BLaER1 (cell line): ENCODE data around the gene PDCL3.

Experiments used
- H3K27ac ChIP-seq: shearing (Covaris generic); formaldehyde crosslinking; 2 replicates; pipeline ENCODE4 v1.8.1; 2022
- H3K27me3 ChIP-seq: shearing (Covaris generic); formaldehyde crosslinking; 2 replicates; pipeline ENCODE4 v1.8.1; 2022
- H3K36me3 ChIP-seq: shearing (Covaris generic); formaldehyde crosslinking; 2 replicates; pipeline ENCODE4 v1.8.1; 2022
- H3K4me1 ChIP-seq: shearing (Covaris generic); formaldehyde crosslinking; 2 replicates; pipeline ENCODE4 v1.8.1; 2022
- H3K4me2 ChIP-seq: shearing (Covaris generic); formaldehyde crosslinking; 2 replicates; pipeline ENCODE4 v1.8.1; 2022
- H3K4me3 ChIP-seq: shearing (Covaris generic); formaldehyde crosslinking; 2 replicates; pipeline ENCODE4 v1.8.1; 2022
- H3K9ac ChIP-seq: shearing (Covaris generic); formaldehyde crosslinking; 2 replicates; pipeline ENCODE4 v1.8.1; 2022
- H3K9me3 ChIP-seq: shearing (Covaris generic); formaldehyde crosslinking; 2 replicates; pipeline ENCODE4 v1.8.1; 2022
- H4K20me1 ChIP-seq: shearing (Covaris generic); formaldehyde crosslinking; 2 replicates; pipeline ENCODE4 v1.8.1; 2022
- Cebpa-rat ChIP-seq: shearing (Covaris generic); IDR thresholded peaks from 2 replicates; pipeline ENCODE4 v1.8.1; 2022

Gene PDCL3

DNA sequence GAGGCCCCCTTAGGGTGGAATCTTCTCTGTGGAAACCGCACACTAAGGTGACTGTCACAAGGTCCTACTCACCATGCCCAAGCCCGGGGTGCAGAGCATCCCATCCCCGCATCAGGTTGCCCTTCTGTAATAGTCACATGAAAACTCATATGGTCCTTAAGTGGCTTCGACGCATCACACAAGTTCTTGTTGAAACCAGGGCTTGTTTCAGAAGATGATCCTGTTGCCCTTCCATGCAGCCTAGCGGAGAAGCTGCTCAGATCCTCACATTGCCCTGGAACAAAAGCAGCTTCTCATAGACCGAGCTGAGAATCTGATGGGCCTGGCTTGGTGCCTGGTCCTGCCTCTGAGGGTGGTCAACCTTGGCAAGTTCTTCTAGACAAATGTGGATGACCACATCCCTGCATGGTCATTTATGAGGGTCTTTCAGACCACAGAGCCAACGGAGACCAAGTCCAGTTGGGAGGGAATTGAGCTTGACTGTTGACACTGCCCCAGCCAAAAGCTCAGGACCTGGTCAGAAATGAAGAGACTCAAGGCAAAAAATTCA, 54.1 kb downstream of the PDCL3 start:
- H3K36me3 ChIP-seq, result no peaks in the 10 kb centered on the region
- no peaks in the 10 kb centered on the region for H4K20me1 ChIP-seq
- no peak overlapping the region for H3K27ac ChIP-seq
- no peaks in the 10 kb centered on the region for H3K4me1 ChIP-seq
- no peak overlapping the region for H3K4me2 ChIP-seq
- no peak for TF ChIP-seq Cebpa-rat
- peaks cover 5% of the 10 kb centered on the region; the same call in 1 of the 2 replicates for H3K9me3 ChIP-seq
- H3K27me3 ChIP-seq, result no peaks in the 10 kb centered on the region
- H3K9ac ChIP-seq, result no peak overlapping the region
- H3K4me3 ChIP-seq, result no peak overlapping the region

DNA sequence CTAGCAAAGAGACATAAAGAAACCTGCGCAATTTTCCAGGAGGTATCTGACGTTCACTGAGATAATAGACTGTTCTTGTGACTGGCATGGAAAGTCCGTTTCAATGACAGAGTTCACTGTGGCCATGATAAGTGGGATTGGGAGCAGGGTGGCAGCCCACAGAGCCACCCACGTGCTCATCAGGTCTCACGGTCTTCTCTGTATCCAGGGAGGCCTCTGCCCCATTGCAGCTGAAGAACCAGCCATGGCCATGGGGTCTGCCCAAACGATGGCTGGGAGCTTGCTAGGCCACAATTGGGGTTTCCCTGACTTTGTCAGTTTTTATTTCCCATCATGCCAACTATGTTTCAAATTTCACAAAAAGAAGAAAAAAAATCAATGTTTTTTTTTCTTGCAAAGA, 57.2 kb downstream of the PDCL3 start:
- H3K9me3 ChIP-seq, result peaks cover 5% of the 10 kb centered on the region; the same call in 1 of the 2 replicates
- H3K4me2 ChIP-seq, result no peak overlapping the region
- no peak overlapping the region for H3K27ac ChIP-seq
- no peaks in the 10 kb centered on the region for H3K4me1 ChIP-seq
- H3K9ac ChIP-seq, result no peak overlapping the region
- no peak for TF ChIP-seq Cebpa-rat
- no peaks in the 10 kb centered on the region for H4K20me1 ChIP-seq
- H3K4me3 ChIP-seq, result no peak overlapping the region
- H3K27me3 ChIP-seq, result no peaks in the 10 kb centered on the region
- H3K36me3 ChIP-seq, result no peaks in the 10 kb centered on the region

DNA sequence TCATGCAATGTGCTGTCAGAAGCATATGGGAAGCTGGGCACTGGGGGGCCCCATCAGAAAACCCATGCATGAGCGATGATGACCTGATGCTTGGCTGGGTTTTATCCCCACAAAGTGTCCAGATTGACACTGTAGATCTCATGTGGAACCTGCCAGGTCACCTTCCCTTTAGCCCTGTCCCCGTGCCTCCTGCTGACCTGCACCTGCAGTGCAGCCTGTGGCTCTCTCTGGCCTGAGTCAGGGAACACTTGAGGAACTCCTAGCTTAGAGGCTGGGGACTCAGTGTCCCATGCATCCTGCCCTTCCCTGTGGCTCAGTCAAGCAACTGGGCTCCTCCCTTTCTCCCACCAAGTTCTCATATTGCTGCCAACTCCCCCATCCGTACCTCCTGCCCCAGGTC, 57.7 kb downstream of the PDCL3 start:
- H4K20me1 ChIP-seq, result no peaks in the 10 kb centered on the region
- peaks cover 5% of the 10 kb centered on the region; the same call in 1 of the 2 replicates for H3K9me3 ChIP-seq
- no peak overlapping the region for H3K4me3 ChIP-seq
- no peaks in the 10 kb centered on the region for H3K4me1 ChIP-seq
- no peak overlapping the region for H3K4me2 ChIP-seq
- H3K27me3 ChIP-seq, result no peaks in the 10 kb centered on the region
- H3K9ac ChIP-seq, result no peak overlapping the region
- no peak for TF ChIP-seq Cebpa-rat
- H3K36me3 ChIP-seq, result no peaks in the 10 kb centered on the region
- H3K27ac ChIP-seq, result no peak overlapping the region

DNA sequence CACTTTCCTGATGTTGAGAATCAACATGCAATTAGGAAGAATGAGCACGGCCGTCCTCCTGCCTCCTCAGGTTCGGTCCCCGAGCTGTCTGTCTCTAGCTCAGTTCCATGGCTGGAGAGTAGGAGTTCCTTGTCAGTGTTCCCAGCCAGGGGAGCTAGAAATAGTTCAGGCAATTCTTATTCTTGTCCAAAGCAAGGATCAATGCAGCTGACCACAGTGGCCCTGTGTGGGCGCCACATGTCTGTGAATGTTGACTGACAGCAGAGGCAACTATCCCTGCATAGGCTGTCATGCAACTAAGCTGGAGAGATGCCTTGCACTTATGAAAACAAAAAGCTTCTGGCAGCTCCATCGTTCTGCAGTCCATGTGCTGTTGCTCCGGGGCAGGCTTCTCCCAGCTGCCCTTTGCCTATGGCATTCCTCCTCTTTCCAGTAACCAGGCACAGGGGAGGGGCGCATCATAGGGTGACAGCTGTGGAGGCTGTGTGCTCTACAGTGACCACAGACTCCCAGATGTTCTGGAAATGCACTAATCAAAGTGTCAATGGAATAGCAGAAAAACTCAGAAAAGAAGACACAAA, 58.7 kb downstream of the PDCL3 start:
- no peaks in the 10 kb centered on the region for H3K27me3 ChIP-seq

DNA sequence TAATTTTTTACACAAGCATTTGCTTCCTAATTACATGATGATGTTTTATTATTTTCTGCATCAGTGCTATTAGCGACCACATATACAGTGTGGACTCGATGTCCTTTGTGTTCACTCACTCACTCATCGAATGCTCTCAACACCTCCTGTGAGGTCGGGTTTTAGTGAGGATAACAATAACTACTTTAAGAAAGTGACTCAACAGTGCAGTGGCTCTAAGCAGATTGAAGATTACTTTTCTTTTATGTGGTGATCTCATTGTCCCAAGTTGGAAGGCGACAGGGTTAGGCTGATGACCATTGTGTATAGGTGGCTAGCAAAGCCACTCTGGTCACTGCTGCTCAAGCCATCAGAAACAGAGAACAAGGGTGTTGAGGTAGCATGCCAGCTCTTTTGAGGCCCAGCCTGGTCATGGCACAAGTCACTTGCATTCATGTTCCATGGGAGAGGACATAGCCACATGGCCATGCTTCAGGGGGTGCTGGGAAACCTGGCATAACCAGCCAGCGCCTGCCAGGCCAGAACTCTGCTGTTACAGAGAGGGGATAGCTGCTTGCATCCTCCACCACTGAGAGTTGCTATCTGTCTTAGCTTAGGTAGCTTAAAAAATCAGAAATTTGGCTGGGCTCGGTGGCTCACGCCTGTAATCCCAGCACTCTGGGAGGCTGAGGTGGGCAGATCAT, 60.4 kb downstream of the PDCL3 start:
- no peak overlapping the region for H3K27ac ChIP-seq
- no peak for TF ChIP-seq Cebpa-rat
- no peaks in the 10 kb centered on the region for H3K36me3 ChIP-seq
- H3K9me3 ChIP-seq, result peaks cover 5% of the 10 kb centered on the region; the same call in 1 of the 2 replicates
- H3K27me3 ChIP-seq, result no peaks in the 10 kb centered on the region
- H4K20me1 ChIP-seq, result no peaks in the 10 kb centered on the region
- H3K4me3 ChIP-seq, result no peak overlapping the region
- H3K4me2 ChIP-seq, result no peak overlapping the region
- peaks cover 12% of the 10 kb centered on the region for H3K4me1 ChIP-seq
- H3K9ac ChIP-seq, result no peak overlapping the region

More for the DNA sequence above, 58.7 kb downstream of the PDCL3 start:
- peaks cover 5% of the 10 kb centered on the region; the same call in 1 of the 2 replicates for H3K9me3 ChIP-seq
- H3K36me3 ChIP-seq, result no peaks in the 10 kb centered on the region
- H3K4me1 ChIP-seq, result no peaks in the 10 kb centered on the region
- no peaks in the 10 kb centered on the region for H4K20me1 ChIP-seq
- H3K4me3 ChIP-seq, result no peak overlapping the region
- H3K9ac ChIP-seq, result no peak overlapping the region
- no peak overlapping the region for H3K27ac ChIP-seq
- TF ChIP-seq Cebpa-rat, result no peak
- H3K4me2 ChIP-seq, result no peak overlapping the region

DNA sequence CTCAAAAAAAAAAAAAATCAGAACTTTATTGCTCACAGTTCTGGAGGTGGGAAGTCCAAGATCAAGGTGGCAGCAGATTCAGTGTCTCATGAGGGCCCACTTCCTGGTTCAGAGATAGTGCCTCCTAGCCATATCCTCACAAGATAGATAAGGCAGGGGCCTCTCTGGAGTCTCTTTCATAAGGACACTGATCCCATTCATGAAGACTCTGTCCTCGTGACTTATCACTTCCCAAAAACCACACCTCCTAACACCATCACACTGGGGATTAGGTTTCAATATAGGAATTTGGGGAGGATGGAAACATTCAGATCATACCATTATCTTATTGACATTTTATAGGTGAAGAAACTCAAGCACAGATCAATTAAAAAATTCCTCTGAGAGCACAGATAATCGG, 61.1 kb downstream of the PDCL3 start:
- H3K27me3 ChIP-seq, result no peaks in the 10 kb centered on the region

DNA sequence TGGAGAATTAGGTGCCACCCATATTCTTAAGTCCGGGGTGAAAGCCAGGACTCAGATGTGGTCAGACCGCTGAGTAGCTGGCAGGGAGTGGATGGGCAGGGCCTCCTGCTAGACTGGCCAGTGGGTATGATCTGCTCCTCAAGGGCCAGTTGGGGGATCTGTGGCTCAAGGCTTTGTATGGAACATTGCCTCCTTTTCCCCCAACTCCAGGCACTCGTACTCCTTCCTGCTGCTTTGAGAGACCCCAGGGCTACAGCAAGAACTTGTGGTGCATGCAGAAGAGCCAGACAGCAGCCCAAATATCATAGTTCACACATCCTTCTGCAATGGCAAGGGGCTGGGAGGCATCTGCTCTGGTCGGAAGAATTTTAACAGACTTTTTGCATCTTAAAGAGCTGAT, 61.7 kb downstream of the PDCL3 start:
- Histone ChIP-seq H3K9ac (no peak overlapping the region), H4K20me1 (no peaks in the 10 kb centered on the region), H3K4me1 (peaks cover 17% of the 10 kb centered on the region), H3K4me2 (no peak overlapping the region), H3K27ac (no peak overlapping the region), H3K27me3 (no peaks in the 10 kb centered on the region), H3K9me3 (peaks cover 5% of the 10 kb centered on the region; the same call in 1 of the 2 replicates), H3K4me3 (no peak overlapping the region), H3K36me3 (no peaks in the 10 kb centered on the region)
- no peak for TF ChIP-seq Cebpa-rat

More for the DNA sequence above, 61.1 kb downstream of the PDCL3 start:
- no peaks in the 10 kb centered on the region for H3K36me3 ChIP-seq
- H3K27ac ChIP-seq, result no peak overlapping the region
- no peak for TF ChIP-seq Cebpa-rat
- peaks cover 5% of the 10 kb centered on the region; the same call in 1 of the 2 replicates for H3K9me3 ChIP-seq
- no peak overlapping the region for H3K4me3 ChIP-seq
- H3K4me2 ChIP-seq, result no peak overlapping the region
- no peak overlapping the region for H3K9ac ChIP-seq
- no peaks in the 10 kb centered on the region for H4K20me1 ChIP-seq
- H3K4me1 ChIP-seq, result peaks cover 17% of the 10 kb centered on the region

DNA sequence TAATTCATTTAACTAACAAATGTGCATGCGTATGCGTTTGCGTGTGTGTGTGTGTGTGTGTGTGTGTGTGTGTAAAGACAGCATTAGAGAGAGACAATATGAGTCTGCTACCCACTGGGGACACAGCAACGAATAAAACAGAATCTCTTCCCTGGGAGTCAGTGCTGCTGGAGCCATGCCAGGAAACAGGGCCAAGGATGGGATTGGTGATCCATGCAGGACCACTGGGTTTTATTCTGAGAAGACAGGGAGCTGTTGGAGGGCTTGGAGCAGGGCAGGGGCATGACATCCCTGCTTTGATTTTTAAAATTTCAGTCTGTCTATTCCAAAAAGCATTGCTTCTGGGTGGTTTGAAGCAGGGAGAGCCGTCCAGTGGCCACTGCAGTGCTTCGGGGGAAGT, 62.9 kb downstream of the PDCL3 start:
- Histone ChIP-seq H3K4me3 (no peak overlapping the region), H3K9ac (no peak overlapping the region), H3K27ac (no peak overlapping the region), H3K4me2 (no peak overlapping the region), H3K4me1 (peaks cover 28% of the 10 kb centered on the region), H3K27me3 (no peaks in the 10 kb centered on the region), H3K9me3 (peaks cover 5% of the 10 kb centered on the region; the same call in 1 of the 2 replicates), H3K36me3 (no peaks in the 10 kb centered on the region), H4K20me1 (no peaks in the 10 kb centered on the region)
- no peak for TF ChIP-seq Cebpa-rat
